CD4-positive, alpha-beta T cell (primary cell): Measurements from ENCODE around the gene ZNF487. TPM values are rescaled to one million over a fixed set of nuclear protein-coding genes. Genes with fewer than 3 reads are reported as not detected.
"Not testable (repeated sequence)": the region's sequence is repeated elsewhere in the genome, so short reads cannot be mapped to it uniquely, and the experiment has no call there.

ENCODE experiments used
- ATAC-seq: fragments of 200-7000 bp; cut with Tn5 transposase; one replicate; pipeline ENCODE4 v1.10.0; 2022; ENCODE audit warnings: mild to moderate bottlenecking; ENCODE audit not compliant: poor library complexity
- CTCF ChIA-PET: fragments of 350-600 bp; sonication (Branson Sonifier 250); formaldehyde crosslinking; loops from one replicate; lab custom pipeline; 2021; ENCODE audit warnings: antibody characterized with exemption, inconsistent platforms; lab: Charles Lee
- POLR2A ChIA-PET: fragments of 350-600 bp; sonication (Branson Sonifier 250); formaldehyde crosslinking; loops from one replicate; lab custom pipeline; 2021; ENCODE audit warnings: antibody characterized with exemption, inconsistent platforms; lab: Charles Lee
- DNase-seq, 14 experiments: peaks; one replicate each; pipeline ENCODE4 v3.0.0-alpha.2; 2013 to 2020; ENCODE audit warnings: mixed read lengths in 2 of 14
- H3K27ac ChIP-seq, 2 donors: one replicate each; pipeline versions ENCODE4 v1.5.1 to v1.7.0; 2013; ENCODE audit warnings: low read length in 2 of 2, low read depth in 1 of 2, mild to moderate bottlenecking in 1 of 2
- H3K27me3 ChIP-seq, 2 experiments: 1 replicate in 1 of 2; 2 replicates in 1 of 2; pipeline versions ENCODE4 v1.6.1 to v1.7.0; 2013; ENCODE audit warnings: low read length in 2 of 2, control low read depth in 1 of 2, mild to moderate bottlenecking in 1 of 2, moderate library complexity in 1 of 2; ENCODE audit not compliant: insufficient read depth in 2 of 2, control insufficient read depth in 1 of 2
- H3K36me3 ChIP-seq: one replicate; pipeline ENCODE4 v1.6.1; 2013; ENCODE audit warnings: low read length, control low read depth; ENCODE audit not compliant: insufficient read depth
- H3K4me1 ChIP-seq: one replicate; pipeline ENCODE4 v1.6.1; 2013; ENCODE audit warnings: low read length, control low read depth; ENCODE audit not compliant: insufficient read depth
- H3K4me3 ChIP-seq: one replicate; pipeline ENCODE4 v1.5.1; 2013; ENCODE audit warnings: mild to moderate bottlenecking, low read length, moderate library complexity
- H3K9me3 ChIP-seq, 2 experiments: 1 replicate in 1 of 2; 2 replicates in 1 of 2; pipeline versions ENCODE4 v1.6.1 to v1.7.0; 2013; ENCODE audit warnings: low read length in 2 of 2, mild to moderate bottlenecking in 2 of 2, control low read depth in 1 of 2, moderate library complexity in 1 of 2; ENCODE audit not compliant: control insufficient read depth in 1 of 2, insufficient read depth in 1 of 2
- H3K27ac Mint-ChIP-seq: one replicate; pipeline ENCODE4 v1.8.0; 2020; ENCODE audit warnings: mixed read lengths
- H3K27me3 Mint-ChIP-seq: one replicate; pipeline ENCODE4 v1.8.0; 2021; ENCODE audit warnings: mixed read lengths
- H3K36me3 Mint-ChIP-seq: one replicate; pipeline ENCODE4 v1.8.0; 2021; ENCODE audit warnings: low read depth, mixed read lengths
- H3K4me1 Mint-ChIP-seq: one replicate; pipeline ENCODE4 v1.8.0; 2021; ENCODE audit warnings: low read depth, mixed read lengths
- H3K4me3 Mint-ChIP-seq: one replicate; pipeline ENCODE4 v1.8.0; 2020; ENCODE audit warnings: mild to moderate bottlenecking, mixed read lengths
- H3K9me3 Mint-ChIP-seq: one replicate; pipeline ENCODE4 v1.8.0; 2020; ENCODE audit warnings: mixed read lengths
- intact Hi-C, 2 experiments: fragments of 100-400 bp; cut with DNase I in 1 of 2; cut with micrococcal nuclease in 1 of 2; formaldehyde crosslinking; loops; one replicate each; pipeline versions ENCODE4 v1.15.1 to v1.9.0; 2023 to 2025; cut with DNase I, micrococcal nuclease
- total RNA-seq, 174 experiments: library from RNA in 2 of 174; stranded (reverse) in 2 of 174; gene quantifications; one replicate each; pipeline ENCODE4 v1.2.3 and lab custom pipeline; 2021 to 2026
- TF ChIP-seq, protein P1 (sequence below): fragments of 200-600 bp; IDR thresholded peaks from one replicate; pipeline ENCODE4 v1.8.0; 2022; ENCODE audit warnings: antibody characterized with exemption, mild to moderate bottlenecking

The ZNF487 gene
- total RNA-seq, 2 experiments from 2014 or later = 7.5 to 8.5 TPM

DNA sequence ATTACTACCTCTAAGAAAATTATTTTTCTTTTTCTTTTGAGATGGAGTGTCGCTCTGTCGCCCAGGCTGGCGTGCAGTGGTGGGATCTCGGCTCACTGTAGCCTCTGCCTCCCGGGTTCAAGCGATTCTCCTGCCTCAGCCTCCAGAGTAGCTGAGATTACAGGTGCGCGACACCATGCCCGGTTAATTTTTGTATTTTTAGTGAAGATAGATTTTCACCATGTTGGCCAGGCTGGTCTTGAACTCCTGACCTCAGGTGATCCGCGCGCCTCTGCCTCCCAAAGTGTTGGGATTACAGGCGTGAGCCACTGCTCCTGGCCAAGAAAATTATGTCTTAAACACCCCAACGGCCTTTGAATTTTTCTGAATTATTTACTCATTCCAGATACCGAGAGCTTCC, 19.6 kb downstream of the ZNF487 start:
- POLR2A ChIA-PET, H3K9me3 ChIP-seq, H3K27me3 Mint-ChIP-seq, H3K9me3 Mint-ChIP-seq, H3K36me3 Mint-ChIP-seq, H3K27me3 ChIP-seq, ATAC-seq, intact Hi-C loops, H3K36me3 ChIP-seq, DNase-seq: not testable (repeated sequence)
- Histone ChIP-seq H3K4me3 (peak overlapping the region; percentile 79), H3K27ac (peak overlapping the region; percentile 91 to 95), H3K4me1 (peaks cover 54% of the 10 kb centered on the region)
- Mint-ChIP-seq H3K4me1 (peaks cover 67% of the 10 kb centered on the region), H3K4me3 (peak overlapping the region; percentile 94), H3K27ac (peak overlapping the region; percentile 97)
- CTCF ChIA-PET = interaction anchor here (1.3 kb wide), 1 partner anchor 252 kb away, joined by 3 read pairs; no protein-coding TSS in a partner anchor

DNA sequence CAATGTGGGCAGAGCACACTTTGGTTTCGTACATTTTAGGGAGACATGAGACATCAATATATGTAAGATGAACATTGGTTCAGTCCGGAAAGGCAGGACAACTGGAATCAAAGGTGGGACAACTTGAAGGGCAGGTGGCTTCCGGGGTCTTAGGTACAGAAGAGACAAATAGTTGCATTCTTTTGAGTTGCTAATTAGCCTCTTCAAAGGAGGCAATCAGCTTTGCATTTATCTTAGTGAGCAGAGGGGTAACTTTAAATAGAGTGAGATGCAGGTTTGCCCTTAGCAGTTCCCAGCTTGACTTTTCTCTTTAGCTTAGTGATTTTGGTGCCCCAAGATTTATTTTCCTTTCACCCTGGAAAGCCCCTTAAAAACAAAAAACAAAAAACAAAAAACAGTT, 21.3 kb downstream of the ZNF487 start:
- CTCF ChIA-PET = no interaction called here
- Mint-ChIP-seq H3K27me3 (no peaks in the 10 kb centered on the region), H3K27ac (peak overlapping the region; percentile 70), H3K36me3 (peaks cover 3% of the 10 kb centered on the region), H3K4me3 (peak overlapping the region; percentile 42), H3K9me3 (no peaks in the 10 kb centered on the region), H3K4me1 (peaks cover 56% of the 10 kb centered on the region)
- H3K27me3 ChIP-seq = no peaks in the 10 kb centered on the region
- TF ChIP-seq, protein P1, sequence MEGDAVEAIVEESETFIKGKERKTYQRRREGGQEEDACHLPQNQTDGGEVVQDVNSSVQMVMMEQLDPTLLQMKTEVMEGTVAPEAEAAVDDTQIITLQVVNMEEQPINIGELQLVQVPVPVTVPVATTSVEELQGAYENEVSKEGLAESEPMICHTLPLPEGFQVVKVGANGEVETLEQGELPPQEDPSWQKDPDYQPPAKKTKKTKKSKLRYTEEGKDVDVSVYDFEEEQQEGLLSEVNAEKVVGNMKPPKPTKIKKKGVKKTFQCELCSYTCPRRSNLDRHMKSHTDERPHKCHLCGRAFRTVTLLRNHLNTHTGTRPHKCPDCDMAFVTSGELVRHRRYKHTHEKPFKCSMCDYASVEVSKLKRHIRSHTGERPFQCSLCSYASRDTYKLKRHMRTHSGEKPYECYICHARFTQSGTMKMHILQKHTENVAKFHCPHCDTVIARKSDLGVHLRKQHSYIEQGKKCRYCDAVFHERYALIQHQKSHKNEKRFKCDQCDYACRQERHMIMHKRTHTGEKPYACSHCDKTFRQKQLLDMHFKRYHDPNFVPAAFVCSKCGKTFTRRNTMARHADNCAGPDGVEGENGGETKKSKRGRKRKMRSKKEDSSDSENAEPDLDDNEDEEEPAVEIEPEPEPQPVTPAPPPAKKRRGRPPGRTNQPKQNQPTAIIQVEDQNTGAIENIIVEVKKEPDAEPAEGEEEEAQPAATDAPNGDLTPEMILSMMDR = no peak
- peaks cover 43% of the 10 kb centered on the region for H3K4me1 ChIP-seq
- intact Hi-C loops = no loop called here
- H3K9me3 ChIP-seq = no peaks in the 10 kb centered on the region
- DNase-seq = no peak
- no peak overlapping the region for H3K27ac ChIP-seq
- POLR2A ChIA-PET = interaction anchor here (0.6 to 1.0 kb wide), 3 partner anchors 96 to 126 kb away, joined by 3 read pairs; no protein-coding TSS in a partner anchor
- no peaks in the 10 kb centered on the region for H3K36me3 ChIP-seq
- ATAC-seq = no peak
- H3K4me3 ChIP-seq = no peak overlapping the region

DNA sequence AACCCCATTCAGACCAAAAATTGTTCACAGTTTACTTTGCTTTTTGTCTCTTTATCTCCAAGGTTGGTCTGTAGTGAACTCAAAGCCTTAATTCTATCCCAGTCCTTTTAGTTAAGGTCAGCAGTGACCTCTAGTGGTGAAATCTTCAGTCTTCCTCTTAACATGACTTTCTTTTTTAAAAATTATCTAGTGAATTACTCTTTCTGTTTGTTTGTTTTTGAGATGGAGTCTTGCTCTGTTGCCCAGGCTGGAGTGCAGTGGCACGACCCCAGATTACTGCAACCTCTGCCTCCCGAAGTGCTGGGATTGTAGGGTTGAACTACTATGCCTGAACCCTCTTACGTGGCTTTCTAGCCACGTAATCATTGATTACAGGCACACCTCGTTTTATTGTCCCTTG, 25.0 kb downstream of the ZNF487 start:
- POLR2A ChIA-PET = interaction anchor here (0.6 to 1.8 kb wide), 3 partner anchors 25 to 324 kb away, joined by 4 to 7 read pairs (median 4); partner anchors contain the start of genes CSGALNACT2 and ZNF487

DNA sequence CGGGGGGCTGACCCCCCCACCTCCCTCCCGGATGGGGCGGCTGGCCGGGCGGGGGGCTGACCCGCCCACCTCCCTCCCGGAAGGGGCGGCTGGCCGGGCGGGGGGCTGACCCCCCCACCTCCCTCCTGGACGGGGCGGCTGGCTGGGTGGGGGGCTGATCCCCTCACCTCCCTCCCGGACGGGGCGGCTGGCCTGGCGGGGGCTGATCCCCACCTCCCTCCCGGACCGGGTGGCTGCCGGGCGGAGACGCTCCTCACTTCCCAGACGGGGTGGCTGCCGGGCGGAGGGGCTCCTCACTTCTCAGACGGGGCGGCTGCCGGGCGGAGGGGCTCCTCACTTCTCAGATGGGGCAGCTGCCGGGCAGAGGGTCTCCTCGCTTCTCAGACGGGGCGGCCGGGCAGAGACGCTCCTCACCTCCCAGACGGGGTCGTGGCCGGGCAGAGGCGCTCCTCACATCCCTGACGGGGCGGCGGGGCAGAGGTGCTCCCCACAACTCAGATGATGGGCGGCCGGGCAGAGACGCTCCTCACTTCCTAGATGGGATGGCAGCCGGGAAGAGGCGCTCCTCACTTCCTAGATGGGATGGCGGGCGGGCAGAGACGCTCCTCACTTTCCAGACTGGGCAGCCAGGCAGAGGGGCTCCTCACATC, 28.3 kb downstream of the ZNF487 start:
- H3K27ac ChIP-seq, H3K36me3 ChIP-seq, H3K9me3 ChIP-seq, H3K4me3 ChIP-seq, H3K36me3 Mint-ChIP-seq, ATAC-seq, H3K4me3 Mint-ChIP-seq, H3K4me1 Mint-ChIP-seq, POLR2A ChIA-PET, H3K27ac Mint-ChIP-seq, H3K27me3 Mint-ChIP-seq, H3K4me1 ChIP-seq, H3K27me3 ChIP-seq, H3K9me3 Mint-ChIP-seq, DNase-seq, CTCF ChIA-PET: not testable (repeated sequence)
- intact Hi-C loops = loop anchor here (10.0 kb wide), 2 partner anchors 600 to 680 kb away; partner anchors contain the start of gene BMS1 (in 1 of the 2)

More for the DNA sequence above, 25.0 kb downstream of the ZNF487 start:
- Histone ChIP-seq H3K9me3 (no peaks in the 10 kb centered on the region), H3K4me1 (peaks cover 9% of the 10 kb centered on the region), H3K4me3 (no peak overlapping the region), H3K27ac (no peak overlapping the region), H3K36me3 (no peaks in the 10 kb centered on the region), H3K27me3 (no peaks in the 10 kb centered on the region)
- Mint-ChIP-seq H3K36me3 (no peaks in the 10 kb centered on the region), H3K9me3 (no peaks in the 10 kb centered on the region), H3K4me1 (peaks cover 20% of the 10 kb centered on the region), H3K4me3 (no peak overlapping the region), H3K27me3 (no peaks in the 10 kb centered on the region), H3K27ac (peak overlapping the region; percentile 2)
- DNase-seq (peak in 5 of 14 experiments; percentile 12 to 89 (median 83)), ATAC-seq (peak; percentile 87)
- TF ChIP-seq, protein P1 = peak; percentile 86
- intact Hi-C loops = loop anchor here (1.0 to 10.0 kb wide), 14 partner anchors 71 to 710 kb away; partner anchors contain the start of genes BMS1 (in 1 of the 2), CSGALNACT2 (in 1 of the 2) and RASGEF1A (in 1 of the 2)
- CTCF ChIA-PET = interaction anchor here (0.9 to 1.3 kb wide), 2 partner anchors 72 to 169 kb away, joined by 5 to 6 read pairs; no protein-coding TSS in a partner anchor

DNA sequence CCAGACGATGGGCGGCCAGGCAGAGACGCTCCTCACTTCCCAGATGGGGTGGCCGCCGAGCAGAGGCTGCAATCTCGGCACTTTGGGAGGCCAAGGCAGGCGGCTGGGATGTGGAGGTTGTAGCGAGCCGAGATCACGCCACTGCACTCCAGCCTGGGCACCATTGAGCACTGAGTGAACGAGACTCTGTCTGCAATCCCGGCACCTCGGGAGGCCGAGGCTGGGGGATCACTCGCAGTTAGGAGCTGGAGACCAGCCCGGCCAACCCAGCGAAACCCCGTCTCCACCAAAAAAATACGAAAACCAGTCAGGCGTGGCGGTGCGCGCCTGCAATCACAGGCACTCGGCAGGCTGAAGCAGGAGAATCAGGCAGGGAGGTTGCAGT, 28.8 kb downstream of the ZNF487 start:
- CTCF ChIA-PET, H3K27ac ChIP-seq, H3K36me3 Mint-ChIP-seq, H3K4me3 ChIP-seq, H3K9me3 Mint-ChIP-seq, H3K27me3 ChIP-seq, H3K4me1 Mint-ChIP-seq, H3K27me3 Mint-ChIP-seq, POLR2A ChIA-PET, H3K4me1 ChIP-seq, H3K36me3 ChIP-seq, H3K9me3 ChIP-seq, H3K27ac Mint-ChIP-seq, DNase-seq, H3K4me3 Mint-ChIP-seq, ATAC-seq: not testable (repeated sequence)
- intact Hi-C loops = loop anchor here (10.0 kb wide), 2 partner anchors 601 to 681 kb away; partner anchors contain the start of gene BMS1 (in 1 of the 2)
